HG03108 (cell line): ENCODE results near the gene TGFA.

Experiments used
- ATAC-seq: cut with Tn5 transposase; IDR thresholded peaks from one replicate; pipeline ENCODE4 v1.9.1; 2021; ENCODE audit warnings: moderate library complexity; ENCODE audit not compliant: unreplicated experiment

Gene TGFA

GRCh38 chr2:70425682-70426301 is 127.8 kb downstream of the TGFA start:
- ATAC-seq, result no peak

- ATAC-seq, result no peak
Observed at GRCh38 chr2:70420740-70421139, 132.9 kb downstream of the TGFA start.

- ATAC-seq, result no peak
Observed at GRCh38 chr2:70420143-70420542, 133.5 kb downstream of the TGFA start.

- ATAC-seq, result no peak
Observed at GRCh38 chr2:70418514-70418913, 135.1 kb downstream of the TGFA start.

GRCh38 chr2:70417011-70417410 is 136.6 kb downstream of the TGFA start:
- no peak for ATAC-seq

GRCh38 chr2:70412294-70413070 is 141.1 kb downstream of the TGFA start:
- ATAC-seq, result no peak

- ATAC-seq, result no peak
Observed at GRCh38 chr2:70411483-70412125, 142.0 kb downstream of the TGFA start.

GRCh38 chr2:70403267-70404053 is 150.2 kb downstream of the TGFA start:
- no peak for ATAC-seq

GRCh38 chr2:70400539-70400938 is 153.1 kb downstream of the TGFA start:
- ATAC-seq, result no peak

GRCh38 chr2:70399046-70399445 is 154.6 kb downstream of the TGFA start:
- no peak for ATAC-seq
